CD4-positive, alpha-beta T cell treated with Interferon gamma for 1 hour (primary cell): ENCODE measurements around the gene ANKRD10.

Experiments
- DNase-seq: peaks from one replicate; pipeline ENCODE4 v3.0.0-alpha.2; 2020

The ANKRD10 gene

DNA sequence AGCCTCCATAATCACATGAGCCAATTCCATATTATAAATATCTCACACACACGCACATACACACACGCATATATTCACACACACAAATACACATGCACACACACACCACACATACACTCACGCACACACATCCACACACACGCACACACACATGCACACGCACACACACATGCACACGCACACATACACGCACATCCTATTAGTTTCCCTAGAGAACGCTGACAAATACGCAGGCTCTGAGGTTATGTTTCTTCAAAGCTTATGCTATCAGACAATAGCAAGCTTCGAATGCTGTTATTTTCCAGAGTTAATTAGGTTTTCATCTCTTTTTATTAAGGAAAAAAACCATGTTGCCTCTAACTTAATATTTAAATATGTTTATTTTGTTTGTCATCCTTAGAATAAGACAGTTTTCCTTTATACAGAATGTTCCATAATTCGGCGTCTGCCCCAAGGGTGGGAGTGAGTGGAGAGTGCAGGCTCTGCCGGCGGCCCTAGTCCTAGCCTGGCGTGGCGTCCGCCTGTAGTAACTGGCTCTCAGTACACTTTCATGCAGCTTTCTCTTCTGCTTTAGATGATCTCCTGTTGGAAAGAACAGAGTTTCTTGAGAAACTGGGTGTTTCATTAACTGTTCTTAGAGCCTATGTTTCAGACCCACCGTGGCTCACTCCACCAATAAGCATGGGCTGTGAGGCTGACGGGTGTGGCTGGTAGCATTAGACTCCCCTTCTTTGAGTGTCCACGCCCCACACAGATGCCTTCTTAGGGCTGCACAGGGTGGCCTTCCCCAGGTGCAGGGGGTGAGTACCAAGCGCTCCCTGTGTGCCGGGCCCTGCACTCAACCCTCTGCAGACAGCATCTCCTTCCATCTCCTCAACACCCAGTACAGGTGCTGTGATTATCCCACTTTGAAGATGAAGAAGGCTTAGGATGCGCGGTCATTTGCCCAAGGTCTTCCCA is 30.4 kb upstream of the ANKRD10 start:
- DNase-seq, result no peak

GRCh38 chr13:110944121-110944967 is 29.5 kb upstream of the ANKRD10 start:
- DNase-seq, result no peak

- no peak for DNase-seq
Measured at GRCh38 chr13:110942248-110942981, 27.5 kb upstream of the ANKRD10 start.

GRCh38 chr13:110938662-110939421 is 24.0 kb upstream of the ANKRD10 start:
- no peak for DNase-seq

DNA sequence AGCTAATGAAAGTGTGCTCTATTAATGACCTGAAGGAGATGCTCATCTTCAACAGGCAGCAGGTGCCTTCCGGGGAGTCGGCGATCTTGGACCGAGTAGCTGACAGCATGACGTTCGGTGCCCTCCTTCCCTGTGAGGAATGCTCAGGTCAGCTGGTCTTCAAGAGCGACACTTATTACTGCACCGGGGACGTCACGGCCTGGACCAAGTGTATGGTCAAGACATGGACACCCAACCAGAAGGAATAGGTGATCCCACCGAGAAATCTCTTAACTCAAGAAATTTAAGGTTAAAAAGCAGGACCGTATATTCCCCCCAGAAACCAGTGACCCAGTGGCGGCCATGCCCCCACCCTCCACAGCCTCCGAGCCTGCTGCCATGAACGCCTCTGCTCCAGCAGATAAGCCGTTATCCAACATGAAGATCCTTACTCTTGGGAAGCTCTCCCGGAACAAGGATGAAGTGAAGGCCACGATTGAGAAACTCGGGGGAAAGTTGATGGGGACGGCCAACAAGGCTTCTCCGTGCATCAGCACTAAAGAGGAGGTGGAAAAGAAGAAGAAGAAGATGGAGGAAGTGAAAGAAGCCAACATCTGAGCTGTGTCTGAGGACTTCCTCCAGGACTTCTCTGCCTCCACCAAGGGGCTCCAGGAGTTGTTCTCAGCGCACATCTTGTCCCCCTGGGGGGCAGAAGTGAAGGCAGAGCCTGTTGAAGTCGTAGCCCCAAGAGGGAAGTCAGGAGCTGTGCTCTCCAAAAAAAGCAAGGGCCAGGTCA is 22.8 kb upstream of the ANKRD10 start:
- no peak for DNase-seq

DNA sequence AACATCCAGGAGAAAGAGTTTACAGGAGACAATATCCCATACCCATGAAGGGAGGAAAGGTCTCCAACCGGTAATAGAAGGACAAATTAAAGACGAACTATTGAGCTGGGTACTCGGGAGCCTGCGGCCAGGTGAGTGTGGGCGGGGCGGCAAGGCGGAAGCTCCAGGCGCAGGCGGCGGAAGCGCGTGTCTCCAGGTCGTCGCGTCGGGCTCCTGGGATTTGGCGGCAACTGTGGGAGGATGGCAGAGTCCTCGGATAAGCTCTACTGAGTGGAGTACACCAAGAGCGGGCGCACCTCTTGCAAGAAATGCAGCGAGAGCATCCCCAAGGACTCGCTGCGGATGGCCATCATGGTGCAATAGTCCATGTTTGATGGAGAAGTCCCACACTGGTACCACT is 21.6 kb upstream of the ANKRD10 start:
- no peak for DNase-seq

DNA sequence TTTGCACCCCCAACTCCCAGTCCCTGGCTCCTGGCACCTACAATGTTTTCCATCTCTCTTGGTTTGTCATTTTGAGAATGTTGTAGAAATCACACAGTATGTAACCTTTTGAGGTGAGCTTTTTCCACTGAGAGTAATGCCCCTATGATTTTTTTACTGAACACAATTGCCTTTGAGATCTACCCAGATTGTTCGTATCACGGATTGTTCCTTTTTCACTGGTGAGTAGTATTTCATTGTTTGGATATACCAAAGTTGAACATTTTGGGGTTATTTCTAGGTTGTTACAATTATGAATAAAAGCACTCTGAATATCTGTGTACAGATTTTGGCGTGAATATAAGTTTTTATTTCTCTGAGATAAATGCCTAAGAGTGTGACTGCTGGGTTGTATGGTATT is 17.7 kb upstream of the ANKRD10 start:
- no peak for DNase-seq

GRCh38 chr13:110929104-110929777 is 14.4 kb upstream of the ANKRD10 start:
- DNase-seq, result no peak

GRCh38 chr13:110925023-110925612 is 10.2 kb upstream of the ANKRD10 start:
- DNase-seq, result no peak

GRCh38 chr13:110924639-110924934 is 9.7 kb upstream of the ANKRD10 start:
- DNase-seq, result no peak

- no peak for DNase-seq
Measured at GRCh38 chr13:110923777-110924638, 9.1 kb upstream of the ANKRD10 start.

DNA sequence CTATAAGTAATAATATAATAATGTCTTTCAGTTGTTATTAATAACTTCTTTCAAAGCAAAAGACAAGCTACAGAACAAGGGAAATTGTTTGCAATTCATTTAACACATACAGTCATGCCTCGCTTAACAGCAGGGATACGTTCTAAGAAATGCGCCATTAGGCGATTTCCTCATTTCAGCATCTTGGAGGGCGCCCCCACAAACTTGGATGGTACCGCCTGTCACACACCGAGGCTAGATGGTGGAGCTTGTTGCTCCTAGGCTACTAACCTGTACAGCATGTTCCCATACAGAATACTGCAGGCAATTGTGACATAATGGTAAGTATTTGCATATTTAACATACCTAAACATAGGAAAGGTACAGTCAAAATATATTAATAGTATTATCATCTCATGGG is 8.2 kb upstream of the ANKRD10 start:
- DNase-seq, result no peak

GRCh38 chr13:110922506-110922905 is 7.6 kb upstream of the ANKRD10 start:
- DNase-seq, result no peak

- no peak for DNase-seq
Measured at GRCh38 chr13:110921695-110922094, 6.8 kb upstream of the ANKRD10 start.

DNA sequence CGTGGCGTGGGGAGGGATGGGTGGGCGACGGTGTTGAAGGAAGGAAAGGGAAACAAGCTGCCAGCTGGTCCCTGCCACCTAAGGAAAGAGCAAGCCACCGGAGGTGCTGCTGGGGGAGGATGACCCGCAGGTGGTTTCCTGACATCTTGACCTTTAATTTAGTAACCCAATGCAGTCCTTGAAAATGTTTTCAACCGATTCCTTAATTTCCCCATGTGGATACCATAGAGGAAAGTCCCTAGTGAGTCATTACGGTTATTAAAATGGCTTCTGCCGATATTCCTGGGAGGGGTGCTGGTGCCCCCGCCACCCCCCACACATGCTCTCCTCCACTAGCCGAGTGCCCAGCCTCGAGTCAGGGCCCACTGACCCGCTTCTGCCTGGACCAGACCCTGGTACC is 6.3 kb upstream of the ANKRD10 start:
- no peak for DNase-seq

- DNase-seq, result no peak
Measured at GRCh38 chr13:110920038-110920437, 5.2 kb upstream of the ANKRD10 start.

DNA sequence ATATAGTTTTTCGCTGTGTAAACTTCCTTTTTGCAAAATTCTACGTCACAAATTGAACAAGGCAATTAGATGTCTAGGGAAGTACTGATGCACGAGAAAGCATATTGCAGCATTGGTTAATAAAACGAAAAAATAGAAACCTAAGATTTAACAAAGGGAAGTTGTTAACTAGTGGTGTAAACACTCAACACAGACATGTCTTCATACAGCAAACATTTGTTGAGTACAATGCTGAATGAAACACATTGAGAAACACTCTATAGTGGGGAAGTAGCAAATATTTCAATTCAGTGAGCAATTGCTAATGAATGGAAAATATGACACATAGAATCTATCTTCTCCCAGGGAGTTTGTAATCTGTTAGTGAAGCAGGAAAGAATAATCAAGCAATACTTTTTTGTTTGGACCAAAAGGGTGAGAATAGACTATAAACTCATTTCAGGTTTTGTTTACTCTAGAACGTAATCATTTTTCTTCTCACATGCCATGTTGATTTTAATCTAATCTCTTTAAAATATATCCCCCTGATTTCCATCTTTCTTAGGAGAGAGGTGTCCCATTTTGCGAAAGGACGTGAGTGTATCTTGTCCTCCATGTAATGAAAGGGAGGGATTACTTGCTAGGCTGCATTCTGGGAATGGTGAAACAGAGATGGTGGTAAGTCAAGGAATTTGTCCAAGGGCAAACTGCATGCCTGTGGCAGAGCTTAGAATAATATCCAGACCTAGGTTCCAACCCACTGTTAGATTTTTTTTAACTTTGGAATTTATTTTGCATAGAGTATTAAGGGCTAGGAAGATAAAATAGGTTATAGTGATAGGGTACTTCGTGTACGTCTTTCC is 1.7 kb upstream of the ANKRD10 start:
- DNase-seq, result no peak

DNA sequence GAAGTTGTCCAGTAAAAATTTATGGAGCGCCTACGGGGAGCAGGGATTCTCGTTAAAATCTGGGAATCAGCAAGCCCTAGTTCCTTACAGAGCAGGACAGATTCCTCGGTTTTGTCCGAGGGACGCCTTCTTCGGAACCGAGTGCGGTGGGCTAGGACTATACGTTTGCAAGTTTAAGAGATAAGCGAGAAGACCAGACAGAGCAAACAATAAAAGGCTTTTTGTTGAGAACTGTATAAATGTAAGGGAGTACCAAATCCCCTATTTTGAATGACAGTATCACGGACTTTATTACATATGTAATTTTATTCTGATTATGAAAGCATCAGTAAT is 971 bp upstream of the ANKRD10 start:
- DNase-seq, result no peak
